Cardiac muscle cell (in vitro differentiated cells and primary cell): ENCODE results near the gene PSMD11. TPM values are rescaled to one million over a fixed set of nuclear protein-coding genes. Genes with fewer than 3 reads are reported as not detected.
A peak's percentile ranks its signal among the peaks of the same experiment; 100 is the strongest.

Experiments
- DNase-seq, 2 donors: peaks; one replicate each; pipeline versions ENCODE4 v3.0.0 to v3.0.0-alpha.2; 2010 to 2017; ENCODE audit warnings: low read depth in 1 of 2, low spot score in 1 of 2
- H3K27ac ChIP-seq: fragments of 200-600 bp; sonication (generic); 2 replicates; pipeline ENCODE4 v1.5.1; 2016
- H3K27me3 ChIP-seq: fragments of 200-600 bp; sonication (generic); 2 replicates; pipeline ENCODE4 v1.6.0; 2016; ENCODE audit warnings: control low read depth
- H3K36me3 ChIP-seq: fragments of 200-600 bp; sonication (generic); 2 replicates; pipeline ENCODE4 v1.5.1; 2016; ENCODE audit warnings: control low read depth
- H3K4me1 ChIP-seq: fragments of 200-600 bp; sonication (generic); 2 replicates; pipeline ENCODE4 v1.8.1; 2017; ENCODE audit warnings: low read depth, mild to moderate bottlenecking, mixed run types
- H3K4me3 ChIP-seq: fragments of 200-600 bp; sonication (generic); 2 replicates; pipeline ENCODE4 v1.5.1; 2016; ENCODE audit warnings: mild to moderate bottlenecking
- H3K9me3 ChIP-seq: fragments of 200-600 bp; sonication (generic); 2 replicates; pipeline ENCODE4 v1.5.1; 2017; ENCODE audit warnings: low read depth, mild to moderate bottlenecking, control low read depth
- polyA plus RNA-seq: library from polyadenylated mRNA; unstranded; fragments of >200 nt; fragmentation: Nextera tagmentation; extraction: Ambion mirVana; gene quantifications from 2 replicates; pipeline ENCODE4 v1.2.1, GENCODE V29; 2016
- total RNA-seq: library from RNA; depleted of rRNA; stranded (reverse); fragments of >200 nt; gene quantifications from 2 replicates; pipeline ENCODE4 v1.2.3, GENCODE V29; 2016
- TF ChIP-seq, protein P1 (sequence below): IDR thresholded peaks from 2 replicates; pipeline ENCODE4 v1.5.1; 2012; ENCODE audit warnings: low read depth, mild to moderate bottlenecking, low read length

PSMD11 gene
- total and polyA plus RNA-seq, 2 experiments from 2014 or later: 28.7 to 143 TPM

DNA sequence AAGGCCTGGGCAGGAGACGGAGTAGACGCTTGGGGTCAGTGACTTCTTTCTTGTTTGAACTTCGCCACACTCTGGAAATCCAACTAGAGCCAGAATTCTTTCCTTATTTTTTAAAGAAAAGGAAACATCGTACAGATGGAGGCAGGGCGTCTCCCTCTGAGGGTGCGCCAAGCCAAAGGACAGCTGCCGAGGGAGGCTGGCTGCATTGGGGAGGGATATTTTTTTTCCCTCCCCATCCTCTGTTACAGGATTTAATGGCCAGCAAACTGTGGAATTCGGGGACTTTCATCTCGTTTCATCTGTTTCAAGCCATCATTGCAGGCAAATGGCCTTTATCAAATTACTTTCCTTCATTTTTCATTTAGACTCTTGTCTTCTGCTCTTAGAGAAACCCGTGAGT, 58.4 kb downstream of the PSMD11 start:
- Histone ChIP-seq H3K4me3 (no peak overlapping the region), H3K4me1 (peaks cover 11% of the 10 kb centered on the region), H3K27me3 (no peaks in the 10 kb centered on the region), H3K9me3 (no peaks in the 10 kb centered on the region), H3K36me3 (no peaks in the 10 kb centered on the region), H3K27ac (no peak overlapping the region)
- DNase-seq: no peak
- TF ChIP-seq, protein P1, sequence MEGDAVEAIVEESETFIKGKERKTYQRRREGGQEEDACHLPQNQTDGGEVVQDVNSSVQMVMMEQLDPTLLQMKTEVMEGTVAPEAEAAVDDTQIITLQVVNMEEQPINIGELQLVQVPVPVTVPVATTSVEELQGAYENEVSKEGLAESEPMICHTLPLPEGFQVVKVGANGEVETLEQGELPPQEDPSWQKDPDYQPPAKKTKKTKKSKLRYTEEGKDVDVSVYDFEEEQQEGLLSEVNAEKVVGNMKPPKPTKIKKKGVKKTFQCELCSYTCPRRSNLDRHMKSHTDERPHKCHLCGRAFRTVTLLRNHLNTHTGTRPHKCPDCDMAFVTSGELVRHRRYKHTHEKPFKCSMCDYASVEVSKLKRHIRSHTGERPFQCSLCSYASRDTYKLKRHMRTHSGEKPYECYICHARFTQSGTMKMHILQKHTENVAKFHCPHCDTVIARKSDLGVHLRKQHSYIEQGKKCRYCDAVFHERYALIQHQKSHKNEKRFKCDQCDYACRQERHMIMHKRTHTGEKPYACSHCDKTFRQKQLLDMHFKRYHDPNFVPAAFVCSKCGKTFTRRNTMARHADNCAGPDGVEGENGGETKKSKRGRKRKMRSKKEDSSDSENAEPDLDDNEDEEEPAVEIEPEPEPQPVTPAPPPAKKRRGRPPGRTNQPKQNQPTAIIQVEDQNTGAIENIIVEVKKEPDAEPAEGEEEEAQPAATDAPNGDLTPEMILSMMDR: no peak

DNA sequence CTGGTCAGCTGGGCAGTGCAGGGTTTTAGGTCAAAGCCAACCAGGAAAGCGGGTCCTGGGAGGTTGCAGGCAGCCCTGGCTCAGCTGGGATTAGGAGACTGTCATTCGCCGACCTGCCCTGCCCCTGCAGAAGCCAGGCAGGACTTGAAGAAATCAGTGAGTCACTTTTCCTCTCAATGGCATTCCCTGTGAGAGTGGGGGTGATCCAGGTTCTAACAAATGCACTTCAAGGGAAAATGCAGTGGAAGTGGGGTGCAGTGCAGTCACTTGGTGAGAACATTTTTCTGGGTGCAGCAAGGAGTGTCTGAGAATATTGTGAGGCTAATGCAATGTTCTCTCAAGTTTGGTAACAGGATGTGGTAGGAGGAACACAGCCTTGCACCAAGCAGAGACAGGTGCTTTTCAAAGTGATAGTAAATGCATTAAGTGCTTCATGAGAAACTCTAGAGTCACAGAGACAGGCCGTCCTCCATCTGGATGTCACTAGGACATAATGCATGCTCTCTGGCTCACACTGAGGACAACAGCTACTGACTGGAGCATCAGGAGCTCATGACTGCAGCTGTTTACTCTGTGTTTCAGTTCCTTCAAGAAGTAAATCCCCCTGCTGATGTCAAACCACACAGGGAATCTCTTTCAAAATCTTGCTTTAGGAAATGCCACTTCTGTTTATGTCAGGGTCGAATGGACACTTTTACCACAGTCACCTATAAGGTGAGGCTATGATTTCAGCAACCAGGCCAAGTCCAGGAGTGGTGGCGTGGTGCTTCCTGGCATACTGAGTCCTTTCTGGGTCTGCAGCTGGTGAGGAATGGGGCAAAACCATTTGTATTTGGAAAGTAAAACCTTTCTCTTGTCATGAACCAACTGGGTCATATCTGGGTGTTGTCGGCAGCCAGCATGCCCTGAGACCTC, 59.2 kb downstream of the PSMD11 start:
- DNase-seq: no peak
- H3K27ac ChIP-seq: peak overlapping the region; percentile 15

GRCh38 chr17:32504166-32504990, 60.1 kb downstream of the PSMD11 start:
- TF ChIP-seq, protein P1: no peak
- DNase-seq: no peak
- Histone ChIP-seq H3K4me3 (no peak overlapping the region), H3K9me3 (no peaks in the 10 kb centered on the region), H3K27me3 (no peaks in the 10 kb centered on the region), H3K27ac (no peak overlapping the region), H3K36me3 (no peaks in the 10 kb centered on the region), H3K4me1 (peaks cover 5% of the 10 kb centered on the region)

More for the DNA sequence above, 59.2 kb downstream of the PSMD11 start:
- Histone ChIP-seq H3K9me3 (no peaks in the 10 kb centered on the region), H3K36me3 (no peaks in the 10 kb centered on the region), H3K4me1 (peaks cover 8% of the 10 kb centered on the region), H3K4me3 (no peak overlapping the region), H3K27me3 (no peaks in the 10 kb centered on the region)
- TF ChIP-seq, protein P1: no peak

DNA sequence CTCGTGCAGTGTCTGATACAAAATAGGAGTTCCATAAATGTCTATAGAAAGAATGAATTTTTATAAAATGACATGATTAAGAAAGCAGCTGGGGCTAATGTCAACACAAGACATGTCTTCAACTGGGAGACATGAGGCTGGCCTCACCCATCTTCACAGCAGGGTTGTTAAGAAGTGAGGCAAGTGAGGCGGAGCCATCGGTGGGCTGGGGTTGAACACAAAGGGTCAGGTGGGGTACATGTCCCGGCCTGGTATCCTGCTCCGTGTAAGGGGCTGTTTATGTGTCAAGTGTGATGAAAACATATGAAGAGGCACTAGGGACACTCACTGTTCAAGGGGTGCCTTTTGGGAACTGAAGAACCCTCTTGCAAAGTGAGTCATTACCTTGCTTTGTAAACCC, 64.6 kb downstream of the PSMD11 start:
- no peak overlapping the region for H3K4me3 ChIP-seq
- no peaks in the 10 kb centered on the region for H3K9me3 ChIP-seq
- no peaks in the 10 kb centered on the region for H3K36me3 ChIP-seq
- H3K27me3 ChIP-seq: no peaks in the 10 kb centered on the region
- no peak overlapping the region for H3K27ac ChIP-seq
- TF ChIP-seq, protein P1: no peak
- peaks cover 5% of the 10 kb centered on the region for H3K4me1 ChIP-seq
- no peak for DNase-seq

- H3K27me3 ChIP-seq: no peaks in the 10 kb centered on the region
- TF ChIP-seq, protein P1: no peak
- H3K36me3 ChIP-seq: no peaks in the 10 kb centered on the region
- no peak overlapping the region for H3K4me3 ChIP-seq
- H3K9me3 ChIP-seq: no peaks in the 10 kb centered on the region
- no peak overlapping the region for H3K27ac ChIP-seq
- peaks cover 3% of the 10 kb centered on the region for H3K4me1 ChIP-seq
- no peak for DNase-seq
Observed at GRCh38 chr17:32510466-32510865, 66.2 kb downstream of the PSMD11 start.
